ENCODE measurements around the gene LMAN1L.

The LMAN1L gene

GRCh38 chr15:74858369-74858740 is 45.7 kb downstream of the LMAN1L start:
- H3K4me3 Mint-ChIP-seq = no peak overlapping the region
- peaks cover 28% of the 10 kb centered on the region for H3K4me1 Mint-ChIP-seq
- H3K27ac Mint-ChIP-seq = peak overlapping the region in 2 of 3 experiments; percentile 28 to 56
- TF ChIP-seq, protein P1, sequence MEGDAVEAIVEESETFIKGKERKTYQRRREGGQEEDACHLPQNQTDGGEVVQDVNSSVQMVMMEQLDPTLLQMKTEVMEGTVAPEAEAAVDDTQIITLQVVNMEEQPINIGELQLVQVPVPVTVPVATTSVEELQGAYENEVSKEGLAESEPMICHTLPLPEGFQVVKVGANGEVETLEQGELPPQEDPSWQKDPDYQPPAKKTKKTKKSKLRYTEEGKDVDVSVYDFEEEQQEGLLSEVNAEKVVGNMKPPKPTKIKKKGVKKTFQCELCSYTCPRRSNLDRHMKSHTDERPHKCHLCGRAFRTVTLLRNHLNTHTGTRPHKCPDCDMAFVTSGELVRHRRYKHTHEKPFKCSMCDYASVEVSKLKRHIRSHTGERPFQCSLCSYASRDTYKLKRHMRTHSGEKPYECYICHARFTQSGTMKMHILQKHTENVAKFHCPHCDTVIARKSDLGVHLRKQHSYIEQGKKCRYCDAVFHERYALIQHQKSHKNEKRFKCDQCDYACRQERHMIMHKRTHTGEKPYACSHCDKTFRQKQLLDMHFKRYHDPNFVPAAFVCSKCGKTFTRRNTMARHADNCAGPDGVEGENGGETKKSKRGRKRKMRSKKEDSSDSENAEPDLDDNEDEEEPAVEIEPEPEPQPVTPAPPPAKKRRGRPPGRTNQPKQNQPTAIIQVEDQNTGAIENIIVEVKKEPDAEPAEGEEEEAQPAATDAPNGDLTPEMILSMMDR (IDR thresholded peaks at IDR 0.05; ENCODE audit: unreplicated experiment in 3 of 3) = no peak
- no peaks in the 10 kb centered on the region for H3K27me3 Mint-ChIP-seq (ENCODE audit: low read depth)
- peaks cover 3% of the 10 kb centered on the region for H3K36me3 Mint-ChIP-seq (ENCODE audit: low read depth)
- H3K9me3 Mint-ChIP-seq = no peaks in the 10 kb centered on the region

GRCh38 chr15:74863239-74864056 is 50.8 kb downstream of the LMAN1L start:
- no peaks in the 10 kb centered on the region for H3K27me3 Mint-ChIP-seq (ENCODE audit: low read depth)

GRCh38 chr15:74864296-74864695 is 51.7 kb downstream of the LMAN1L start:
- Mint-ChIP-seq H3K4me1 (peaks cover 39% of the 10 kb centered on the region), H3K4me3 (no peak overlapping the region), H3K9me3 (no peaks in the 10 kb centered on the region), H3K27me3 (ENCODE audit: low read depth) (no peaks in the 10 kb centered on the region), H3K27ac (peak overlapping the region; percentile 6 to 32 (median 16)), H3K36me3 (ENCODE audit: low read depth) (peaks cover 29% of the 10 kb centered on the region)
- TF ChIP-seq, protein P1 (IDR thresholded peaks at IDR 0.05; ENCODE audit: unreplicated experiment in 3 of 3) = no peak

More at GRCh38 chr15:74863239-74864056, 50.8 kb downstream of the LMAN1L start:
- Mint-ChIP-seq H3K36me3 (ENCODE audit: low read depth) (peaks cover 28% of the 10 kb centered on the region), H3K27ac (peak overlapping the region in 2 of 3 experiments; percentile 24 to 26), H3K4me3 (no peak overlapping the region), H3K9me3 (no peaks in the 10 kb centered on the region), H3K4me1 (peaks cover 41% of the 10 kb centered on the region)
- TF ChIP-seq, protein P1 (IDR thresholded peaks at IDR 0.05; ENCODE audit: unreplicated experiment in 3 of 3) = no peak

DNA sequence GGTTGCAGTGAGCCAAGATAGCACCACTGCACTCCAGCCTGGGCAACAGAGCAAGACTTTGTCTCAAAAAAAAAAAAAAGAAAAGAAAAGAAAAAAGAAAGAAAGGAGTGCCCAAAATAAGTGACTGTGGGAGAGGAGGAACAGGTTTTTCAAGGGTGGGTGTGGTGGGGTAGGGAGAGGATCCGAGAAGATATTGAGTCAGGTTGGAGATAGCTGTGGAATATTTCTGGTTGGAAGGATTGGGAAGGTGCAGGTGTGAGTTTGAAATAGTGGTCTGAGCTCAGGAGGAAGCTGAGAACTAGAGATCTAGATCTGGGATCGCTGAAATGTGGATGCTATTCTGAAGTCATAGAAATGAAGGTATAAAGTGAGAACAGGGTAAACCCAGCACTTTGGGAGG is 52.7 kb downstream of the LMAN1L start:
- Mint-ChIP-seq H3K4me1 (peaks cover 48% of the 10 kb centered on the region), H3K4me3 (no peak overlapping the region), H3K27ac (peak overlapping the region in 2 of 3 experiments; percentile 68 to 72), H3K9me3 (no peaks in the 10 kb centered on the region), H3K27me3 (ENCODE audit: low read depth) (no peaks in the 10 kb centered on the region), H3K36me3 (ENCODE audit: low read depth) (peaks cover 29% of the 10 kb centered on the region)
- TF ChIP-seq, protein P1 (IDR thresholded peaks at IDR 0.05; ENCODE audit: unreplicated experiment in 3 of 3) = no peak

DNA sequence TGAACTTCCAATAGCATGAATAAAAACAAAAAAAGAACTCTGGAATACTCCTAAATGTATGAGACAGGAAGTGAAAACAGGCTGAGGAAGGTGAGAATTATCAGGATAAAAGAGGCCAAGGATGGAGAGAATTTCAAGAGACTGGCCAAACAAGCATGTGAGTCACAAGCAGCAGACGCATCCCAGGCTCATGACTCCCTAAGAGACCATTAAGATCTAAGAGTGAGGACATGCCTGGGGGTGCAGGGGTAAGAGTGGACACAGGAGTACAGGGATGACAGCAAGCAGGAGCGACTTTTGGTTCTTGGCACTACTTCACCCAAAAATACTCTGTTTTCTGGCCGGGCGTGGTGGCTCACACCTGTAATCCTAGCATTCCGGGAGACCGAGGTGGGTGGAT is 53.5 kb downstream of the LMAN1L start:
- Mint-ChIP-seq H3K27me3 (ENCODE audit: low read depth) (no peaks in the 10 kb centered on the region), H3K27ac (peak overlapping the region; percentile 68 to 72 (median 70)), H3K9me3 (no peaks in the 10 kb centered on the region), H3K36me3 (ENCODE audit: low read depth) (peaks cover 29% of the 10 kb centered on the region), H3K4me3 (no peak overlapping the region), H3K4me1 (peaks cover 56% of the 10 kb centered on the region)
- TF ChIP-seq, protein P1 (IDR thresholded peaks at IDR 0.05; ENCODE audit: unreplicated experiment in 3 of 3) = no peak
